Stimulated activated CD8-positive, alpha-beta memory T cell treated with anti-CD3 and anti-CD28 coated beads, Interleukin-2, amount 100 ng/mL, for 1 hour (primary cell): Measurements from ENCODE around the gene XPO5.
"Not testable (repeated sequence)": the region's sequence is repeated elsewhere in the genome, so short reads cannot be mapped to it uniquely, and the experiment has no call there.

ENCODE experiments used
- DNase-seq, 2 donors: peaks; one replicate each; pipeline ENCODE4 v3.0.0-alpha.2; 2020; ENCODE audit warnings: low read depth in 2 of 2

XPO5 gene

GRCh38 chr6:43575772-43576551 is at the start of gene XPO5, which contains the start of gene POLH:
TSS of gene XPO5 (minus strand) at chr6:43576038. CDS start at chr6:43575864, 174 bp downstream.
TSS of gene POLH (plus strand) at chr6:43576185. CDS start at chr6:43582320, 6,135 bp downstream.
- DNase-seq = peak; percentile 82

GRCh38 chr6:43625393-43625992 is 49.7 kb upstream of the XPO5 start:
- DNase-seq = no peak

- DNase-seq = no peak
Measured at GRCh38 chr6:43624786-43625288, 49.0 kb upstream of the XPO5 start.

GRCh38 chr6:43623880-43624785 is 48.3 kb upstream of the XPO5 start:
- no peak for DNase-seq

- no peak for DNase-seq
Measured at GRCh38 chr6:43622541-43622940, 46.7 kb upstream of the XPO5 start.

- no peak for DNase-seq
Measured at GRCh38 chr6:43621836-43622180, 46.0 kb upstream of the XPO5 start.

- DNase-seq = no peak
Measured at GRCh38 chr6:43621078-43621835, 45.4 kb upstream of the XPO5 start.

- DNase-seq = no peak
Measured at GRCh38 chr6:43616725-43617472, 41.1 kb upstream of the XPO5 start.

GRCh38 chr6:43614396-43614730 is 38.5 kb upstream of the XPO5 start:
- no peak for DNase-seq

GRCh38 chr6:43613721-43614395 is 38.0 kb upstream of the XPO5 start:
- DNase-seq = no peak

GRCh38 chr6:43610431-43610830 is 34.6 kb upstream of the XPO5 start:
- DNase-seq = no peak

- DNase-seq = no peak
Measured at GRCh38 chr6:43609402-43609801, 33.6 kb upstream of the XPO5 start.

- DNase-seq = no peak
Measured at GRCh38 chr6:43608807-43609206, 33.0 kb upstream of the XPO5 start.

GRCh38 chr6:43608310-43608763 is 32.5 kb upstream of the XPO5 start:
- DNase-seq = peak; percentile 25 to 29

GRCh38 chr6:43606019-43606418 is 30.2 kb upstream of the XPO5 start:
- no peak for DNase-seq

- DNase-seq = no peak
Measured at GRCh38 chr6:43604174-43604573, 28.3 kb upstream of the XPO5 start.

GRCh38 chr6:43600595-43600994 is 24.8 kb upstream of the XPO5 start:
- no peak for DNase-seq

GRCh38 chr6:43593938-43594337 is 18.1 kb upstream of the XPO5 start:
- DNase-seq = no peak

- not testable (repeated sequence) for DNase-seq
Measured at GRCh38 chr6:43589564-43589963, 13.7 kb upstream of the XPO5 start.

- no peak for DNase-seq
Measured at GRCh38 chr6:43588194-43588593, 12.4 kb upstream of the XPO5 start.
